UCSD-AML1 (cell line): Measurements from ENCODE around the gene CD96.
"Not testable (repeated sequence)": the region's sequence is repeated elsewhere in the genome, so short reads cannot be mapped to it uniquely, and the experiment has no call there.

Source experiments
- DNase-seq: peaks from one replicate; lab custom pipeline; 2025; ENCODE audit not compliant: unreplicated experiment; lab: John Stamatoyannopoulos, UW

Gene CD96

DNA sequence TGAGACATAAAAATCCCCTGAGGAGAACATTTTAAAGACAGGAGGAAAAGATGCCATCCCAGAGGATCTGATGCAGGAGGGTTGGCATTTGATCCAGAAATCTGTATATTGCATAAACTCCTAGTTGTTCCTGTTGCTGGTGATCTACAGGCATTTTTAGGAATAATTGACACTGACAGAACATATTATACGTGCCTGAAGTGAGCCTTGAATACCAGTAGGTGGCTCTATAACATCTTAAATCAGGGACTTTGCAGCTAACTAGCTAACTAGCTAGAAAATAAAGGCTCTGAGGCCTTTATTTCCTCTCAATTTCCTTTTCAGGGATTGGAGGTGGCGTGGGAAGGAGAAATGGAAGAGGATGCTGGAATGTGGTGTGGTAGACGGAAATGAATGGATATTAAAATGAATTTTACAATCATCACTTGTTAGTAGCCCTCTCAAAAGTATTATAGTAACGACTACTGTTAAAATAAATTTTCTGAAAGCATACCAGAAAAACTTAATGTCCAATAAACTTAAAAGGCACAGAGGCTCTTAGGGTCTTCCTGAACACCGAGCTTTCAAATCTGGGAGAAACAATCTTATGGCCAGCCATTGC is 127.0 kb downstream of the CD96 start:
- no peak for DNase-seq

DNA sequence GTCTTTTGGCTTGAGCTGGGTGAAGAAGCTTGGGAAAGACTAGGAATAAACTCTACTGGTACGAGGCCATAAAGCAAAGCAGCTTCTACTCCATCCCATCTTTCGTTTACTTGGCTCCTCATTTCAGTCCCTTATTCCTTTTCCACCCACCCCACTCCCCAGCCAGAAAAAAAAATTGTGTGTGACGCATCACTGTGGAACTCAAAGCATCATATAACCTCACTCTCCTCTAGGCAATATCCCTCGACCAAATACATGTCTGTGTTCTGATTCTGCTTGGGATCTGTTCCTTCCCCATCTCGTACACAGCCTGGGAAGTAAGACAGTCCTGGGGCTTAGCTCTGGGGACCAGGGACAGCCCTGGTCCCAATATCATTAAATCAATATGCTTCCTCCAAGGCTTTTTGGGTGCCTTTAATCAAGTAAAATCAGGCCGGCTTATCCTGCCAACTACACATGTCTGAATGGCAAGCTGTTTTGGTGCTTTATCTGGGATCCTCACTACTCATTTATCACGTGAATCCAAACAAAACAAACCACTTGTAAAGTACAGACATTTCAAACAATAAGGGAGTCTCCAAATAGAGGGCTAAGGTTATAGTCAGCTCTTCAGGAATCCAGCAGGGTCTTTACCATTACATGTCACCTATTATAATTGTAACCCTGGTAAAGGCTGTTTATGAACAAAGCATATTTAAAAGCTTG is 128.1 kb downstream of the CD96 start:
- DNase-seq, result no peak

DNA sequence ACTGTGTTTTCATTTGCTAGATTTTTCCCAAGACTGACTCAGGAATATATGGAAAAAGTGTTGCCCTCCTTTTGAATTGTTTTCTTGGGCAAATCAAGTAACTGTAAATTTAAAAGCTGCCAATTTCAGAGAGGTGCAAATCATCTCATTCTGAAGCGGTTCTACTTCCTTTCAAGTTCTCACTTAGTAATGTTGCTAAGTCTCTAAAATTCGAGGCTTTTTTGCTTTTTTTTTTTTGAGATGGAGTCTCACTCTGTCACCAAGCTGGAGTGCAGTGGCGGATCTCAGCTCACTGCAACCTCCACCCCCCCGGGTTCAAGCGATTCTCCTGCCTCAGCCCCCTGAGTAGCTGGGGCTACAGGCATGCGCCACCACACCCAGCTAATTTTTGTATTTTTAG is 130.5 kb downstream of the CD96 start:
- not testable (repeated sequence) for DNase-seq

DNA sequence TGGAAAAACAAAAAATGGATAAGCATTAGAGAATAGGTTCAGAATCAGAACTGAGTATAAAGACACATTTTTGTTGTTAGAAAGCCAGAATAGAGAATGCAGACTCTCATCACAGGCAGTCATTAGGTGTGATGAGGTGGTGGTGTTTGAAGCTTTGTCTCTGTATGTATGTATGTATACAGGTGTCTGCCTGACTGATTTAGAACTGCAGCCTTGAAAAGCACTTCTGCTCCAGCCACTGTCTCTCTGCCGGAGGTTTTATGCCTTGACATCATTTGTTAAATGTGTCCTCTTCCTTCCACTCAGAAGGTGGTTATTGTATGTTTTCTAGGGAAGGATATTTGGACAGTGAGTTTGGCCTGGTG is 133.8 kb downstream of the CD96 start:
- DNase-seq, result no peak

DNA sequence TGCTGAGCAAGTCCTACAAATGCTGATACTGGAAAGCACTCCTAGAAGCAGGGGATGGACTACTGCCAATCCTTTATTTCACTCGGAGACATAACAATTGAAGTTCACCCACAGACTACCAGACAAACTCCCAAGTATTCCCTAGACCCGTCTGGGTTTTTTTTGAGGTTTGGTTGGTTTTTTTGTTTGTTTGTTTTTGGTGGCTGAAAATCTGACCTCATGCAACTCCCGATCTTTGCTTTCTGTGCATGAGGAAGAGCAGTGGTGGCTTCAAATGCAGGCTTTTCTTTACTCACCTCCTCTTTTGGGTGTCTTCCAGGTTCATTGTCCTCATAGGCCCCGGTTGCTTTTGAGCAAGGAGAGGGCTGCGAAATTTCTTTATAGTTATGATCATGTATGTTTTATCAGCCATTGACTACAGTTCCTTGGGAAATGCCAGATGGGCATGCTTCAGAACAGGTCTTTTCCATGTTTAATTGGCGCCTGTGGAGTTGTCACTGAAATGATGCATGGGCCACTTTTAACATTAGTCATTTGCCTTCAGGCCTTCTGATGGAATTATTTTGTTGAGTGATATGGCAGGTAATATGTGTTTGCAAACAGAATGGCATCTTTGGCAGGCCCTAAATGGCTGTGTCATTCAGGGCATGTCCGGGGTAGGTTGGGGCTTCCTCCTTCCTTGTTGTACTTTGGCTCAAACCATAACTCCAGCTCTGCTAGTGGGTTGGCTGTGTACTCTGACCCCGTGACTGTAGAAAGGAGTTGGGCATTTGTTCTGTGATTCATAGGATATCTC is 134.4 kb downstream of the CD96 start:
- DNase-seq, result no peak

DNA sequence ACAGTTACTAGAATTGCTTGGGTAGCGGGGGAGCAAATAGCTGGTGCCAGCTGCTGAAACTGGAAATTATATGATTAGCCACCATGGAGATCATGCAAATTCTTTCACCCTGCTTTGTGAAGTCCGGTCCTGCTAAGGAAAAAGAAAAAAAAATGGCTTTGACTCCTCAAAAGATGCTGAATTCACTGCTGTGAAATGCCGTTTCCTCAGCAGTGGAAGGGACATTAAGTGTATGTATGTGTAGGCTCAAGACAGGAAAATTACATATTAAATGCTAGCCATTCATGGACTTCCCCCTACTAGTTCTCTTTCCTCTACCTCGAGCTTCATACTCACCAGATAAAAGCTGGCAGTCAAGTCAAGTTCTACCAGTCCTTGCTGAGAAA is 135.0 kb downstream of the CD96 start:
- no peak for DNase-seq

DNA sequence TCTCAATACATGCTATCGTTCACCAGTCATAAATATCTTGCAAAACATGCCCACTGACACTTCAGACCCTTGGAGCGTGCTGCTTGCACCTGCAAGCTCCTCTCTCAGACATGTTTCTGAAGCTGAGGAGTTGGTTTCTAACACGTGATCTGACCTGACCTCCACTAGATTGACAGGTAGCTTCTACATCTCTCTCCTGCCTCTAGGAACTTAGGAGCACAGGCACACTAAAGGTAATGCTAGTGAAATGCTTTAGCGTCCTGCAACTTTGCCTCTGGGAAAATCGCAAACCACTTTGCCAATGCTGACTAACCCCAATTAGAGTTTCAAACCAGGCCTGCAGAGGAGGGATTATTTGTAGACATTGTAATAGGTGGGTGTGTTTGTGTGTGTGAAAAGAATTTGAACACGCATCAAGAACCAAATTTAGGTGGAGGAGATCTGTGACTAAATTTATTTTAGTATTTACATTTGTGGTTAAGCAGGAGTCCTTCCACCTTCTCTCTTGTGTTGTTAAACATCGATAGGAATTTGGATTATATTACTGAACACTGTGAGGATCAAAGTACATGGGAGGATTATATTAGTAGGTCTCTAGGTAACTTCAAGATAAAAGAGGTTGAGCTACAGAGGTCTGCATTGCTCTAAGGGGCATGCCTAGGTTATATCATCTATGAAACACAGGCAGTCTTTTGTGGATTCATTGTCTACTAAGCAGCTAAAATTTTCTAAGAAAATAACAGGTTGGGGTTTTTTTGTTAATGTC is 139.8 kb downstream of the CD96 start:
- no peak for DNase-seq

DNA sequence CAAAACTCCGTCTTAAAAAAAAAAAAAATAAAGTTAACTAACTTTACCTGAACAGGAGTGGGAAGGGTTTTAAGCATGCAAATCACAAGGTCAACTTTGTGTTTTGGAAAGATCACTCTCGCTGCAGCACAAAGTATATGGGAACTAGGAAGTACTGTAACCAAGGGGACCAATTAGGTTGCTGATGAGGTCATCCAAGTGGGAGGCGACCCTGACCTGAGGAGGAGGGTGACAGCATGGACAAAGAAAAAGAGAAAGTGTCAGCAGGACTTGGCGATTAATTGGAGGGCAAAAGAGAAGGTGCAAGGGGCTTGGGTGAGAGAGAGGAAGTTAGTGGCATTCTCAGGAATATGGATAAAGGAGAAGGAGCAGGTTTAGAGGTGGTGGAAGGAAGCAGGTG is 142.6 kb downstream of the CD96 start:
- no peak for DNase-seq

DNA sequence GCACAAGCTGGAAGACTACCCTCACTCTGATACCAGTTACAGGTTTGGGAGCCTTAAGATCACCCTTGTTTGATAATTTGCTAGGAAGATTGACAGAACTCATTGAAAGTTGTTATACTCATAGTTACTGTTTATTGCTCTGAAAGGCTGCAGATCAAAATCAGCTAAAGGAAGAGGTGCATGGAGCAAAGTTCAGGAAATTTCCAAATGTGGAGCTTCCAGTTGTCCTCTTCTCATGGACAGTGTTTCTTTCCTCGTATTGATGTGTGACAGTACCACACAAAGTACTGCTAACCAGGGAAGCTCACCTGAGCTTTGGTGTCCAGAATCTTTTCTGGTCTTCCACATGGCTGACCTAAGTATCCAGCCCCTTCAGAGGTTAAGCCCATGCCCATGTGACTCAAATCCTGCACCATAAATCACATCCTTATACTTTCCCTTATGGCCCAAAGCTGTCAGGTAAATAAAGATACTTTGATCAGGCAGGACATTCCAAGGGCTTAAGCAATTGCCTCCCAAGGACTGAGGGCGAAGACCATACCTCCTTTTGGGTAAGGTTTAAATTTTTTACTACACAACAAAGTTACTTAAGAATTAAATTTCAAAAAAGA is 146.3 kb downstream of the CD96 start:
- DNase-seq, result no peak

DNA sequence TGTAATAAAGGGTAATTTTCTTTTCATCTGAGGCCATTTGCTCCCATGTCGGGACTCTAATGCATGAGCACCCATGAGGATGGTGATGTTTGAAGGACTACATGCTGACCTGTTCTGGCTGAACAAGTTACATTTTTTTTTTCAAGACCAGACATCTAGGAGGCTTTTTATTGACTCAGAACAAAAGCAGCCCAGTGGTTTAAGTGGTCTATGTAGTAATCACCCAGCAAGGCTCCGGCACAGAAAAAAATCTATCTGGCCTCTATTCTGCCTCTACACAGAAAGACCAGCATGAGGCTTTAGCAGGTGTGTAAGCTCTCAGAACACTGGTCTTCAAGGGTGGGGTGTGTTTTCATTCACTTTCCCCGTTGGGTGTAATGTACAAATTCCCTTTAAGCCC is 148.2 kb downstream of the CD96 start:
- no peak for DNase-seq

DNA sequence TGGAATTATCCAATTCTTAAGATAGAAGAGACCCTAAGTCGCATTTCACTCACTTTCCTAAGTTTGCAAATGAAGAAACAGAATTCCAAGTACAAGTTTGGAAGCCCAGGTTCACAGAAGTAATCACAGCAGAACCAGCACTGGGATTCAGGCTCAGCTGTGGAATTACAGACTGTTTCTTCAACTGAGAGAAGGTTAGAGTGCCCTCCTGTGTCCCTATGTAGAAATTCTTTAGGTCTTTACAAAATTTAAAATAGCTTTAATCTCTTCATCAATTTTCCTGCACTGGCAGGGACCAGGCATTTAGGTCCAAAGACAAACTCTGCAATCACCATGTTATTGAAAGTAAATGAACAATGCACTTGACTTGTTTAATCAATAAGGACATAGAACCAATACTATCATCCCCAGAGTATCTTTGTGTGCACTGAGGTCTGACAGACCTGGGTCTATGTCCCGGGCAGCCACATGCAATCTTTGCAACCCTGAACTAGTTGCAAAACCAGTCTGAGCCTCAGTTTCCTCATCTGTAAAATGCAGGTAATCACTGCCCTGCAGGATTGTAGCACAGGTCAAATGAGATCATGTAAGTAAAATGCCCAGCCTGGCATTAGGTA is 149.4 kb downstream of the CD96 start:
- DNase-seq, result no peak

DNA sequence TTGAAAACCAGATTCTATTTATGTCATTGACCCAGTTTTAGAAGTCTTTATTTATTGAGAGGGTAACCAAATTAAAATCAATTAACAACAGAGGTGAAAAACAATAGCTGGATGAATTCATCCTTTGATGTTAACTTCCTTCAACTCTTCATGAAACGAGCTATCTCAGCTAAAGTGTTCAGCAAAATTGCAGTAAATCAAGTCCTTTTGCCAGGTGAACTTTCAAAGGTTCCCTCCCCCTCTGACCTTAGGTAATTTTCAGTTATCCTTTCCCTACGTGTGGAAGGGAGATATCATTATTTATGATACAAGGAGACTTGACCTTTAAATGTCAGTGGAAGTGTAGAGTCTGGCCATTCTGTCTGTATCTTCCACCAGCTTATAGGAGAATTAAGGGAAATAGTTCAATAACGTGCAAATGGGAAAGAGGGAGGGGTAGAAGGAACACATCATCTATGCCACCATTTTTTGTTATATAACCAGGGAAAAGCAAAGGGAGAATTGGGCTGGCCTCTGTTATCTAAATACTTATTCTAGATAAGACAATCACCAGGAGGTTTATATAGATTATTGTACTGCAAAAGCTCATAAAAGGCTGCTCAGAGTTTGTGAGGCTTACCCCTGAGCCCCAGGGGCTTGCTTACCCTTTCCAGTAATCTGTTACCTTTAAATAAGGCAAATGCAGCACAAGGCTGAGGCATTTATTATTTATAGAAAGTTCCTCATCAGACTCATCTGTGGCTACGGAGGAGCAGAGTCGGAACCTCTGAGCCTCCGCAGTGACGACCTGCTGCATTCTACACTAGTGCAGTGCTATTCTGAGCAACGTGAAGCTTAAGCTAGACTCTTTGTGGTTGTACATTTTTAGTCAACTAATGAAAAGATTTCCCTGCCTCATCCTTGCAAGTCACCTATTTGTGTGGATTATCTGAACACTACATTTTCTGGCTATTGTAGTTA is 150.9 kb downstream of the CD96 start:
- no peak for DNase-seq

DNA sequence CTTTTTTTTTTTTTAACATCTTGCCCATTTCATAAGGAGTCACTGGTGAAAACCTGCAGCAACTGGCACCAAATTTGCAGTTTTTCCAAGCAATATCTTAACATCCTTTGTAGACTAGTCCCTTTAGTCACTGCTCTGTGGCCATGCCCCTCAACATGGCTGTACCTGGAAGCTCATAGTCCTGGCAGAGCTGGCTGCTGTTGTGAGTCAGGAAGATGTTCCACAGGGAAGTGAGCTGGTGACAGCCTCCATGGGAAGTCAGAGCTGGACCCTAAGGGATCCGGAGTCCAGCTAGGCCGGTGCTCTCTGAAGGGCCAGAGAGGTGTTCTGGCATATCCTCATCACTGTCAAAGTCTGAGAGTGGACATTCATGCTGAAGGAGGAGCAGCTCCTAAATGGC is 152.5 kb downstream of the CD96 start:
- no peak for DNase-seq

DNA sequence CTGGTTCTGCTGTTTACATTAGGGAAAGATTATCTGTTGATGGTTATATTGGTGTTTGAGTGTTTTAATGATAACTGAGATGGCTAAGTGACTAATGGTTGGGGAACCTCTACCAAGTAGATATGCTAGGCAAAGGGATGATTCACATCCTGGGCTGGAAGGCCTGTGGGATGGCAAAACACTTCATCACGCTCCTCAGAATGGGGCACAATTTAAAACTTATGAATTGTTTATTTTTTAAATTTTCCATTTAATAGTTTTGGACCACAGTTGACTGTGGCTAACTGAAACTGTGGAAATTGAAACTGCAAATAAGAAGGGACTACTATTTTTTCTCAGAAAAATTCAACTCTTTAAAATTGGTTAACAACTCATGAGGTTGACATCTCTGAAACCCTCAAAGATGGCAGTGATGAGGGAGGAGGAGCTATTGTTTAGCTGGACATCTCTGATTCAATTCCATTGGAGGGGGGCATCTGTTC is 153.7 kb downstream of the CD96 start:
- DNase-seq, result no peak

DNA sequence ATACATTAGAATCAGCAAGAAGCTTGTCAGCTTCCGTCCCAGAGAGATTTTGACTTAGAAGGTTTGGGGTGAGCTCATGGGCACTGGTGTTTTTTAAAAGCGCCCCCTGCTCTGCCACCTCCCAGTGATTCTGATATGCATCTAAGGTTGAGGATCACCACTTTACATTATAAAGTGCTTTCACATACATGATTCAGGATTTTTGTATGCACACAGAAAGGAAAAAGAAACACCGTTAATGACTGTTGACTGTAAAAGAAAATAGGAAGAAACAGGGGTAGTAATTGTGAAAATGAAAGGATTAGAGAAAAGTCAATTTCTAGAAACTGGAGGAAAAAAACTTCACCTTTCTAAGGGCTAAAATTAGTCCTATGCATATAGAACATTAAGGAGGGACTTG is 158.1 kb downstream of the CD96 start:
- no peak for DNase-seq

DNA sequence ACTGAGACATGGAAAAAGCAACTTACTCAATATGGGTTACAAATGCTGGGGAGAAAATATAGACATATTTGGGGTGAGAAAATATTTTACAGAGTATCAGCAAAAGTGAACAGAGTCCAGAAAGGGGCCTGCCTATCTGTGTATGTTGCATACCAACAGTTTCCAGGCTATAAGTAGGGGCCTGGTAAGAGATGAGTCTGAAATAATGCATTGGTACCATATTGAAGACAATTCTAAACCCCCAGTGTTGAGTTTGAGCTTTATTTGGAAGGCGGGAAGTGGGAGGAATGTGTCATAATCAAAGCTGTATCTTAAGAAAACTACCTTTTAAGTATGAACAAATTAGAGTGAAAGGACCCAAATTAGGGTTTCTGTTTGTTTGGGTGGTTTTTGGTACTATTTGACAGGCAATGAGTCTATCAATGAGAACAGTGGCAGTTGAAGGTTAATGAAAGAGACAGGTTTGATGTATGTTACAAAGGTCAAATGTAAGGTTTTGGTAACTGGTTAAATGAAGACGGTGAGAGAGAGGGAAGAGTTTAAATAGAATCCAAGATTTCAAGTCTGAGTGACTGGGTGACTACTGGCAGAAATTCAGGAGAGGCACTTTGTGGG is 159.4 kb downstream of the CD96 start:
- DNase-seq, result no peak
